ENCODE measurements around the gene NPAS3. TPM values are rescaled to one million over a fixed set of nuclear protein-coding genes. Genes with fewer than 3 reads are reported as not detected.

The NPAS3 gene
- total and polyA plus RNA-seq, 2 of the 8 experiments (the other 6 are each of a cell fraction or from before 2014, with no cell fraction given): 0.11 to 0.60 TPM

DNA sequence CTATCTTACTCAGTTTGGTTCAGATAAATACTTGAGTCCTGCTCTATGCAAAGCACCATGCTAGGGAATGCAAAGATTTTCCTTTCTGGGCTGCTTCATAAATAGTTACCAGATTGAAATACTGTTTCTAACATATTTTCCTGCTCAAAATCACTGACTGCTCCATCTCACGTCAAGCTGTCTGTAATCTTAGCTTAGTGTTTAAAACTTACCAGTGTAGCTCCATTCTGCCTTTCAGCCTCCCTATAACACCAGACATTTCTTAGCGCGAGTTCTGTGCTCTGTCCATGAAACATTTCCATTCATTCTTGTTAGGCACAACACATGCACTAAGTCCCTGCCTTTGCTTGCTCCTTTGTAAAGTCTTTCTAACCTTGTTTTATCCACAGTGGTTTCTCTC is 129.4 kb downstream of the NPAS3 start:
- no peak overlapping the region for H3K23ac ChIP-seq (ENCODE audit: insufficient read length)
- WGBS, 2 experiments (ENCODE audit: extremely low coverage in 1 of 2, insufficient coverage in 1 of 2, insufficient read length in 1 of 2, insufficient replicate concordance in 2 of 2, low coverage in 1 of 2, low lambda C conversion rate in 2 of 2, missing lambda C conversion rate in 1 of 2): 98% methylated on average over 3 of the region's 3 CpGs; no CpG with 5 or more reads in 1 of the 2 experiments
- no peak overlapping the region for H3K14ac ChIP-seq (ENCODE audit: insufficient read length)
- H2BK120ac ChIP-seq (replicated peaks; ENCODE audit: low read depth, low read length): no peak overlapping the region
- H4K5ac ChIP-seq (ENCODE audit: insufficient read length, low read depth, low read length): no peak overlapping the region
- no peak overlapping the region for H3K27ac ChIP-seq (ENCODE audit: low read depth, low read length)
- H3K79me1 ChIP-seq (ENCODE audit: low read depth, low read length): no peaks in the 10 kb centered on the region
- DNase-seq (ENCODE audit: low read depth in 1 of 2, low spot score in 2 of 2) (no peak), FAIRE-seq (no peak)
- H3K23me2 ChIP-seq (ENCODE audit: low read depth, low read length): no peaks in the 10 kb centered on the region
- H3K36me3 ChIP-seq (ENCODE audit: control insufficient read depth in 2 of 4, insufficient read depth in 4 of 4, low read length in 3 of 4): no peaks in the 10 kb centered on the region
- H2AFZ ChIP-seq (ENCODE audit: low read length): no peak overlapping the region
- H3K4me1 ChIP-seq (replicated peaks in 1 of 4; ENCODE audit: control insufficient read depth in 3 of 4, insufficient read depth in 4 of 4, low read length in 3 of 4): no peaks in the 10 kb centered on the region
- ChIA-PET CTCF (ENCODE audit: partially characterized antibody) (no interaction called here), POLR2A (ENCODE audit: partially characterized antibody) (no interaction called here)
- H3K9ac ChIP-seq (replicated peaks in 1 of 4; ENCODE audit: extremely low read depth in 1 of 4, low read depth in 3 of 4, low read length in 3 of 4): no peak overlapping the region
- no peak overlapping the region for H4K8ac ChIP-seq (ENCODE audit: extremely low read depth, insufficient read depth, low read length)
- no peak overlapping the region for H2BK20ac ChIP-seq (ENCODE audit: low read length)
- no peak overlapping the region for H2BK5ac ChIP-seq (ENCODE audit: low read depth, low read length)
- no peaks in the 10 kb centered on the region for H4K20me1 ChIP-seq (replicated peaks in 1 of 2; ENCODE audit: control insufficient read depth in 1 of 2, insufficient read depth in 2 of 2, low read length in 2 of 2)
- H3K4me3 ChIP-seq (ENCODE audit: extremely low read depth in 1 of 4, insufficient read depth in 2 of 4, low read depth in 3 of 4, low read length in 4 of 4): no peak overlapping the region
- no peak overlapping the region for H3K4me2 ChIP-seq (ENCODE audit: insufficient read depth in 1 of 2, low read depth in 2 of 2, low read length in 2 of 2)
- H2BK12ac ChIP-seq (ENCODE audit: low read depth, low read length): no peak overlapping the region
- H2BK15ac ChIP-seq (ENCODE audit: low read length): no peak overlapping the region
- no peak overlapping the region for H2AK5ac ChIP-seq (ENCODE audit: low read depth, low read length)
- no peaks in the 10 kb centered on the region for H3K79me2 ChIP-seq (ENCODE audit: control insufficient read depth in 1 of 2, insufficient read depth in 2 of 2, low read length in 2 of 2)
- no peak overlapping the region for H3K56ac ChIP-seq (replicated peaks; ENCODE audit: insufficient read length, low read depth, low read length)
- no peaks in the 10 kb centered on the region for H3K9me3 ChIP-seq (ENCODE audit: insufficient read depth in 2 of 2, low read depth in 1 of 2, low read length in 1 of 2)
- no peak overlapping the region for H4K91ac ChIP-seq (replicated peaks; ENCODE audit: insufficient read length, low read length)
- no peak overlapping the region for H3K18ac ChIP-seq (ENCODE audit: extremely low read depth, low read length)
- H3K27me3 ChIP-seq (replicated peaks in 1 of 4; ENCODE audit: control insufficient read depth in 3 of 4, extremely low read depth in 1 of 4, insufficient read depth in 3 of 4, low read length in 3 of 4): no peaks in the 10 kb centered on the region
- no peak overlapping the region for H3K4ac ChIP-seq (replicated peaks; ENCODE audit: insufficient read length, low read depth, low read length)
- TF ChIP-seq CHD2 (IDR thresholded peaks at IDR 0.05; ENCODE audit: low read length) (no peak), HDAC6 (IDR thresholded peaks at IDR 0.05; ENCODE audit: low read depth, low read length) (no peak), PHF8 (conservative IDR thresholded peaks at IDR 0.05; ENCODE audit: low read depth, low read length) (no peak), JUND (IDR thresholded peaks at IDR 0.05; ENCODE audit: low read length) (no peak), KDM4A (IDR thresholded peaks at IDR 0.05; ENCODE audit: low read depth, low read length, severe bottlenecking) (no peak), RAD21 (IDR thresholded peaks at IDR 0.05 in 1 of 2, conservative IDR thresholded peaks at IDR 0.05 in 1 of 2; ENCODE audit: low read depth in 2 of 2, low read length in 2 of 2) (no peak), SIRT6 (IDR thresholded peaks at IDR 0.05; ENCODE audit: low read length) (no peak), ASH2L (IDR thresholded peaks at IDR 0.05; ENCODE audit: low read length) (no peak), CTBP2 (IDR thresholded peaks at IDR 0.05; ENCODE audit: borderline replicate concordance, insufficient read depth, insufficient read length, low read length) (no peak)
- TF ChIP-seq, protein P1, sequence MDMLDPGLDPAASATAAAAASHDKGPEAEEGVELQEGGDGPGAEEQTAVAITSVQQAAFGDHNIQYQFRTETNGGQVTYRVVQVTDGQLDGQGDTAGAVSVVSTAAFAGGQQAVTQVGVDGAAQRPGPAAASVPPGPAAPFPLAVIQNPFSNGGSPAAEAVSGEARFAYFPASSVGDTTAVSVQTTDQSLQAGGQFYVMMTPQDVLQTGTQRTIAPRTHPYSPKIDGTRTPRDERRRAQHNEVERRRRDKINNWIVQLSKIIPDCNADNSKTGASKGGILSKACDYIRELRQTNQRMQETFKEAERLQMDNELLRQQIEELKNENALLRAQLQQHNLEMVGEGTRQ (IDR thresholded peaks at IDR 0.05; ENCODE audit: low read length): no peak
- TF ChIP-seq, protein P2, sequence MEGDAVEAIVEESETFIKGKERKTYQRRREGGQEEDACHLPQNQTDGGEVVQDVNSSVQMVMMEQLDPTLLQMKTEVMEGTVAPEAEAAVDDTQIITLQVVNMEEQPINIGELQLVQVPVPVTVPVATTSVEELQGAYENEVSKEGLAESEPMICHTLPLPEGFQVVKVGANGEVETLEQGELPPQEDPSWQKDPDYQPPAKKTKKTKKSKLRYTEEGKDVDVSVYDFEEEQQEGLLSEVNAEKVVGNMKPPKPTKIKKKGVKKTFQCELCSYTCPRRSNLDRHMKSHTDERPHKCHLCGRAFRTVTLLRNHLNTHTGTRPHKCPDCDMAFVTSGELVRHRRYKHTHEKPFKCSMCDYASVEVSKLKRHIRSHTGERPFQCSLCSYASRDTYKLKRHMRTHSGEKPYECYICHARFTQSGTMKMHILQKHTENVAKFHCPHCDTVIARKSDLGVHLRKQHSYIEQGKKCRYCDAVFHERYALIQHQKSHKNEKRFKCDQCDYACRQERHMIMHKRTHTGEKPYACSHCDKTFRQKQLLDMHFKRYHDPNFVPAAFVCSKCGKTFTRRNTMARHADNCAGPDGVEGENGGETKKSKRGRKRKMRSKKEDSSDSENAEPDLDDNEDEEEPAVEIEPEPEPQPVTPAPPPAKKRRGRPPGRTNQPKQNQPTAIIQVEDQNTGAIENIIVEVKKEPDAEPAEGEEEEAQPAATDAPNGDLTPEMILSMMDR (IDR thresholded peaks at IDR 0.05; ENCODE audit: control extremely low read depth in 1 of 3, insufficient read depth in 1 of 3, low read depth in 1 of 3, low read length in 3 of 3): no peak

All from H1 (cell line).